H1 (cell line): Measurements from ENCODE around the gene AGER.

ENCODE experiments used
- CEBPB ChIP-seq: IDR thresholded peaks from 2 replicates; pipeline ENCODE4 v1.6.1; 2012; ENCODE audit warnings: low read depth, low read length
- CHD2 ChIP-seq: IDR thresholded peaks from 2 replicates; pipeline ENCODE4 v1.6.1; 2012; ENCODE audit warnings: low read length, improper control_type of control experiment
- EP300 ChIP-seq, 2 experiments: IDR thresholded peaks; 1 replicate in 1 of 2; 2 replicates in 1 of 2; pipeline ENCODE4 v1.6.1; 2011 to 2012; ENCODE audit warnings: low read depth in 2 of 2, low read length in 2 of 2, mild to moderate bottlenecking in 2 of 2, borderline replicate concordance in 1 of 2, inconsistent platforms in 1 of 2, moderate library complexity in 1 of 2
- EZH2 ChIP-seq: fragments of 200-600 bp; sonication (generic); IDR thresholded peaks from 2 replicates; pipeline ENCODE4 v1.7.1; 2012; ENCODE audit warnings: low read depth, mild to moderate bottlenecking, moderate library complexity, low read length, inconsistent platforms; ENCODE audit not compliant: severe bottlenecking
- JUN ChIP-seq: IDR thresholded peaks from 2 replicates; pipeline ENCODE4 v1.6.1; 2011; ENCODE audit warnings: low read depth, mild to moderate bottlenecking, improper control_type of control experiment, low read length
- JUND ChIP-seq: IDR thresholded peaks from 2 replicates; pipeline ENCODE4 v1.6.1; 2011; ENCODE audit warnings: mild to moderate bottlenecking, improper control_type of control experiment, low read length
- KDM1A ChIP-seq: fragments of 200-600, 300-600 bp; sonication (generic); IDR thresholded peaks from 2 replicates; pipeline ENCODE4 v1.7.1; 2016; ENCODE audit warnings: mild to moderate bottlenecking, low read length, borderline replicate concordance
- MAFK ChIP-seq: IDR thresholded peaks from 2 replicates; pipeline ENCODE4 v1.6.1; 2012; ENCODE audit warnings: low read depth, mild to moderate bottlenecking, improper control_type of control experiment, low read length
- POLR2A ChIP-seq, 2 experiments: IDR thresholded peaks; 1 replicate in 1 of 2; 2 replicates in 1 of 2; pipeline ENCODE4 v1.6.1; 2011; ENCODE audit warnings: low read depth in 2 of 2, low read length in 2 of 2, mild to moderate bottlenecking in 2 of 2; ENCODE audit errors: control extremely low read depth in 1 of 2
- SIN3A ChIP-seq, 2 experiments: IDR thresholded peaks in 1 of 2; conservative IDR thresholded peaks in 1 of 2; 2 replicates each; pipeline ENCODE4 v1.6.1; 2011 to 2012; ENCODE audit warnings: low read length in 2 of 2, improper control_type of control experiment in 1 of 2, low read depth in 1 of 2, mild to moderate bottlenecking in 1 of 2
- YY1 ChIP-seq: IDR thresholded peaks from 2 replicates; pipeline ENCODE4 v1.6.1; 2011; ENCODE audit warnings: low read depth, mild to moderate bottlenecking, low read length
- ZNF274 ChIP-seq: IDR thresholded peaks from 2 replicates; pipeline ENCODE4 v1.7.0; 2012; ENCODE audit warnings: low read length, borderline replicate concordance; ENCODE audit errors: extremely low read depth
- TF ChIP-seq, protein P1 (sequence below), 3 experiments: IDR thresholded peaks; 1 replicate in 2 of 3; 2 replicates in 1 of 3; pipeline versions ENCODE4 v1.5.1 to v1.6.1; 2011; ENCODE audit warnings: low read length in 3 of 3, mild to moderate bottlenecking in 3 of 3, inconsistent platforms in 2 of 3, low read depth in 1 of 3, moderate library complexity in 1 of 3; ENCODE audit not compliant: insufficient read depth in 1 of 3; ENCODE audit errors: control extremely low read depth in 1 of 3

DNA sequence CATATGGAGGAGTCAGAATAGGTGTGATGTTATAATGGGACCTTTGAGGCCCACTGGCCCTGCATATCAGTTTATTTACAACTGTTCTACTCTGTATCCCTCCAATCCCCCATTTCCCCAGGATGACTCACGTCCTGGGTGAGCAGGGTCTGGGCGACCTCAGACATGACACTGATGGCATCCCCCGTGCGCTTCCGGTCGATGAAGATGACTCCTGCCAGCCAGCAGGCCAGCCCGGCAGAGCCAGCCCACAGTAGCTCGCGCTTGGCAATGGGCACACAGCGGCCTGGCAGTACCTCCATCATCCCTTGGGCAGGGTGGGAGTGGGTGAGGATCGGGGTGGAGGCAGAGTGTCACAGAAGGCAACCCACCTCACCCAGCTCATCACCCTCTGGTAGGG, 13.8 kb downstream of the AGER start:
- TF ChIP-seq EP300 (IDR thresholded peaks at IDR 0.05; ENCODE audit: borderline replicate concordance in 1 of 2, low read depth in 2 of 2, low read length in 2 of 2) (no peak), POLR2A (IDR thresholded peaks at IDR 0.05; ENCODE audit: control extremely low read depth in 1 of 2, low read depth in 2 of 2, low read length in 2 of 2) (no peak), JUN (no peak), SIN3A (conservative IDR thresholded peaks at IDR 0.05 in 1 of 2, IDR thresholded peaks at IDR 0.05 in 1 of 2; ENCODE audit: low read depth in 1 of 2, low read length in 2 of 2) (no peak), ZNF274 (no peak), EZH2 (no peak), CEBPB (no peak), YY1 (no peak), CHD2 (no peak), KDM1A (no peak), MAFK (no peak), JUND (no peak)
- TF ChIP-seq, protein P1, sequence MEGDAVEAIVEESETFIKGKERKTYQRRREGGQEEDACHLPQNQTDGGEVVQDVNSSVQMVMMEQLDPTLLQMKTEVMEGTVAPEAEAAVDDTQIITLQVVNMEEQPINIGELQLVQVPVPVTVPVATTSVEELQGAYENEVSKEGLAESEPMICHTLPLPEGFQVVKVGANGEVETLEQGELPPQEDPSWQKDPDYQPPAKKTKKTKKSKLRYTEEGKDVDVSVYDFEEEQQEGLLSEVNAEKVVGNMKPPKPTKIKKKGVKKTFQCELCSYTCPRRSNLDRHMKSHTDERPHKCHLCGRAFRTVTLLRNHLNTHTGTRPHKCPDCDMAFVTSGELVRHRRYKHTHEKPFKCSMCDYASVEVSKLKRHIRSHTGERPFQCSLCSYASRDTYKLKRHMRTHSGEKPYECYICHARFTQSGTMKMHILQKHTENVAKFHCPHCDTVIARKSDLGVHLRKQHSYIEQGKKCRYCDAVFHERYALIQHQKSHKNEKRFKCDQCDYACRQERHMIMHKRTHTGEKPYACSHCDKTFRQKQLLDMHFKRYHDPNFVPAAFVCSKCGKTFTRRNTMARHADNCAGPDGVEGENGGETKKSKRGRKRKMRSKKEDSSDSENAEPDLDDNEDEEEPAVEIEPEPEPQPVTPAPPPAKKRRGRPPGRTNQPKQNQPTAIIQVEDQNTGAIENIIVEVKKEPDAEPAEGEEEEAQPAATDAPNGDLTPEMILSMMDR (IDR thresholded peaks at IDR 0.05; ENCODE audit: control extremely low read depth in 1 of 3, insufficient read depth in 1 of 3, low read depth in 1 of 3, low read length in 3 of 3), result no peak
